Fibroblast of skin of abdomen (primary cell): Measurements from ENCODE around the gene MISP3.

Experiments used
- DNase-seq: peaks from one replicate; pipeline ENCODE4 v3.0.0-alpha.2; 2013

Gene MISP3

DNA sequence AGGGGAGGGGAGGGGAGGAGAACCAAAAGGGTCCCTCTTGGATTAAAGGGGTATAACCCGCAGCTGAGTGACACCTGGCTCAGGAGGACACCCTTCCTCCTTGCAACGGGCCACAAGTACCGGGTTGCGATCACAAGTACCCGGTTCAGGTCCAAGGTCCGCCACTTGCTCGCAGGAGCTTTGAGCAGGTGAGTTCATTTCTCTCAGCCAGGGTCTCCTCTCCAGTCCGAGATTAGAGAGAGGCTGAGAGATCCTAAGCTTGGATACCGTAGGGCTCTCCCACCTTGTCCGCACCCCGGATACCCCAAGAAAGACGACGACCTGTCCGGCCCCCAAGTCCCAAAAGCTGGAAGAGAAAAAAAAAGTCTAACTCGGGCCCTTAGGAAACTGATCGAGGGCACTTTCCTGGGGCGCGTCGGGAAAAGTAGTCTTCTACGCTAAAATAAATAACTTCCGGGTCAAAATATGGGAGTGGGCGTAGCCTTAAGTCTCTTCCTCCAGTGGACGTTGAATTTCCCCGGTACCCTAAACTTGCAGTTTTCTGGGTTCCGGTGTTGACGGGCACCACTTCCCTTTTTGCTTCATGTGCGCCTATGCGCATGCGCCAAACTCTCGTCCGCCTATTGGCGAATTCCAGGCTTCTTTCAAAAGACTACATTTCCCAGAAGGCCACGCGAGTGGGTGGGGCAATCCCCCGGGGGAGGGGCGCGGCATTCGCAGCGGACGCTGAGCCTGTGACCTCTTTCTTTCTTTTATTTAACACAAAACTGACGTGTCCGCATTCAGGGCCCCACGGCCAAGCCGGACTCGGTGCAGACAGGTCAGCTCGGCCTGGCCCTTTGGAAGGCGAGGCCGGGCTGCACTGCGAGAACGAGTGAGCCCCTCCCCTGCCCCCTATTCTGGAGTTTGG is 8.6 kb downstream of the MISP3 start:
- DNase-seq = peak; percentile 99

GRCh38 chr19:14081797-14082674 is 9.4 kb downstream of the MISP3 start:
- DNase-seq = no peak

GRCh38 chr19:14082675-14082960 is 10.0 kb downstream of the MISP3 start:
- DNase-seq = no peak

- DNase-seq = no peak
Observed at GRCh38 chr19:14085309-14085995, 12.9 kb downstream of the MISP3 start, which contains the start of gene C19orf67. TSS of gene C19orf67 (minus strand) at chr19:14085783. CDS start at chr19:14085627, 156 bp downstream.

- no peak for DNase-seq
Observed at GRCh38 chr19:14086098-14086497, 13.5 kb downstream of the MISP3 start.

- no peak for DNase-seq
Observed at GRCh38 chr19:14088634-14089411, 16.2 kb downstream of the MISP3 start.

GRCh38 chr19:14089412-14089661 is 16.8 kb downstream of the MISP3 start:
- DNase-seq = no peak

GRCh38 chr19:14089662-14090508 is 17.3 kb downstream of the MISP3 start:
- peak; percentile 65 for DNase-seq

DNA sequence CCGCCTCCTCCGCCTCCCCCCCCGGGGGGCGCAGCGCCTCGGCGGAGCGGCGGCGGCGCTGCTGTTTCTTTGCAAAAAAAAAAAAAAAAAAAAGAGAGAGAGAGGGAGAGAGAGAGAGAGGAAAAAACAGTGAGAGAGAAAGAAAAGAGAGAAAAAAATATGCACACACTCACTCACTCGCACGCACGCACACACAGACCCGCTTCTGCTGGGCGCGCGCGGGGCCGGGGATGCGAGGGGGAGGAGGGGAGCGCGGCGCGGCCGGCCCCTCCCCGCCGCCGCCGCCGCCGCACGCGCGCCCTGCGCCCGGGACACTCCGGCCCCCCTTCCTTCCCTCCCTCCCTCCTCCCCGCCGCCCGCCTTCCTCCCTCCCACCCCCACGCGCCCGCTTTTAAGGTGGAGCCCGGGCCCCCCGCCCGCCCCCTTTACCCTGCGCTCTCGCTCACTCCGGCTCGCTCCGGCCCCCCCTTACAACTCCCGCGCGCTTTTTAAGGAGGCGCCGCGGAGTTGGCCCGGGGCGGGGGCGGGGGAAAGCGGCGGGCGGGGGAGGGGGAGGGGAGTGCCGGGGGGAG is 18.0 kb downstream of the MISP3 start, which contains the start of gene SAMD1:
SAMD1 (minus strand) TSS at position 243 of the 572 bp plus-strand sequence.
- DNase-seq = peak; percentile 95

- peak; percentile 63 for DNase-seq
Observed at GRCh38 chr19:14091081-14091812, 18.7 kb downstream of the MISP3 start.

DNA sequence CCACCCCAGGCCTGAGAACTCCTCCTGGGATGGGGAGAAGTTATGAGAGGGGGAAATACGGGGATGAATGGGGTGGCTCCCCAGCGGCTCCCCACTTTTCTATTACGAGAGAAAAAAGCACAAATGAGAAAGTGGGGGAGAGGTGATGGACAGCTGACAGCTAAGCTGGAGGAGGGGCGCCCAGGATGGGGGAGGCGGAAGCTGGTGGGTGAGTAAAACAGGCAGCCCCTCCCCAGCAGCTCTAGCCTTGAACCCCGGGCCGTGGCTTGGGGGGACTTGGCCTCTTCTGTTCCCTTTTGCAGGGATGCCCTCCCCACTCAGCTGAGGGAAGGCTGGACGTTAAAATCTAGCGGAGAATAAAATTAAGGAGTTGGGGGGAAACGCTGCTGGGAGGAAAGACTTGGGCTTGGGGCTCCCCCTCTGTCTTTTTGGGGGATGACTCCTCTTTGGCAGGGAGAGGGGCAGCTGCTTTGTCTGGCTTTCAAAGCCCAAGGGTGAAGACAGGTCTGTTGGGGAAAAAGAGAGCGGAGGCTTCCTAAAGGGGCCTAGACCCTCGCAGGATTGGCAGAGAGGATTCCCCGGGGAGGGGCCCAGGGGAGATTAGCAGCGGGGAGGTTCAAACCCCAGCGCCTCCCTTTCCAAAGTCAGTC is 19.4 kb downstream of the MISP3 start:
- no peak for DNase-seq

DNA sequence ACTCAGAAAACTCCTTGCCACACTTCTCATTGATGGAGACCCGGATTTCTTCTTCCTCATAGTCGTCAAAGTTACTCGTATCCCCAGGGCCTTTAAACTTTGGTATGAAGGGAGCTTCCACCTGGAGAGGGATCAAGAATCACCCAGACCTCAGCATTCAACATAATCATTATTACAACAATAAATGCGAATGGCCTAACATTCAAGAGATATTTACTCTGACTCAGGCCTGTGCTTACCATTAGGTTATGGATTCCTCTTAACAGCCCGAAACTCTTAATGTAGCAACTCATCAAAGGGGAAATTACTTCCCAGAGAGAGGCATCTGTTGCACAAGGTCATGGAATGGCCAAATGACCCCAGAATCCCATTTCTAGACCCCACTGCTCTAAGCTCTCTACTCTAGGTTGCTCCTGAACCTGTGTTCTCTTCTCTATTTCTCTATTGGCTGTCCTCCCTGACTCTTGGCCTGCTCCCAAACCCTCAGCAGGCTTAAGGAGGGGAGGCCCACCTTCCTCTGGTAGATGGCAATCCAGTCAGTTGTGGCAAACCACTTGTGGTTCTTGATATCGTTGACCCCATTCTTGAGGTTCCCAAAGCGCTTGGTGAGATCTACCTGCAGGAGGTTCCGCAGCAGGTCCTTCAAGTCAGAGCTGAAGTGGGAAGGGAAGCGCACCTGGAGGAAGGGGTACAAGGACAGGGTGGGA is 20.7 kb downstream of the MISP3 start:
- DNase-seq = no peak

- no peak for DNase-seq
Observed at GRCh38 chr19:14094854-14095253, 22.3 kb downstream of the MISP3 start.

GRCh38 chr19:14096272-14096992 is 23.8 kb downstream of the MISP3 start:
- no peak for DNase-seq

DNA sequence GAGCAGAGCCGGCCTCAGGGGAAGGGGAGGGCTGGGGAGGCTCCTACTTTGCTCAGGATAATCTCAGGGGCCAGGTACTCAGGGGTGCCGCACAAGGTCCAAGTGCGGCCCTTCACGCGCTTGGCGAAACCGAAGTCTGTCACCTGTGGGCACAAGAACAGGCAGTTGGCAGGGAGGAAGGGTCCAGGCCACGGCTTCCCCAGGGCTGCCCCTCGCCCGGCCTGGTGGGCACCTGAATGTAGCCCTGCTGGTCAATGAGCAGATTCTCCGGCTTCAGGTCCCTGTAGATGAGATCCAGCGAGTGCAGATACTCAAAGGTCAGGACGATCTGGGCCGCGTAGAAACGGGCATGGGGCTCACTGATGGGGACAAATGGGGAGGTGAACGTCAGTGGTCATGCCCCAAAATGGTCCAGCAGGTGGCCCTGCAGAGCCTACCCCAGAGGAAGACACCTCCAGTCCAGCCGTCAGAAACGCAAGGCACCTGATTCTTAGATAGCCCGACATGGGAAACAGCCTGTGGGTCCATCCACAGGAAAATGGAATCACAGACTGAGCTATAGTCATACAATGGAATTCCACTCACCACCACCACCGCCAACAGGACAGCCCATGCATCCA is 25.1 kb downstream of the MISP3 start:
- no peak for DNase-seq

- no peak for DNase-seq
Observed at GRCh38 chr19:14101003-14101545, 28.5 kb downstream of the MISP3 start.

- DNase-seq = no peak
Observed at GRCh38 chr19:14102102-14102696, 29.6 kb downstream of the MISP3 start.
